ENCODE results near the gene TEPSIN.

DNA sequence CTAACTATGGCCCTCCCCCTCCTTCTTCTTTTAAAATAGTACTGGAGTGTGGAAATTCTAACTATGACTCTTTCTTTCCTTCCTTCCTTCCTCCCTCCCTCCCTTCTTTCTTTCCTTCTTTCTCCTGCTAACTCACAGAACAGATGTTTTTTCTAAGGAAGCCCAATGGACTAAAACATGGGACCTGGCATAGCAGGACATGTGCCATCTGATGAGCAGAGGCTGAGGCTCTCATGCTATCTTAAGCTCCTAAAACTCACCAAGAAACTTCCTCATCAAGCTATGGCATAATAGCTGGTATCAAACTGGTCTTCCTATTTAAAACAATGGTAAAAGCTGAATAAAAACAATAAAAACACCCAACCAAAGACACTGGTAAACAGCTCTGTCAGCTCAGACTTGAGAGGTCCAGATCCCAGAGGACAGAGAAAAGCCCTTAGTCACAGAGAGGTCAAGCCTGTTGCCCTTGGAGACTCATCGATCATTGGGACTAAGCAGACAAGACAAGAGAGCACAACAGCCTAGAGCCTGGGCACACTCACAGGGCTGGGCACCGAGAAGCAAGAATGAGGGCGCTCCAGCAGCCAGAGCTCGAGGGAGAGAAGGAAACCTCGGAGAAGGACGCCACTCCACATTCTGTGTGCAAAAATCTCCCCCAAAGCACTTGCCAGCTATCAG lies 28.7 kb upstream of the TEPSIN start:
- TF ChIP-seq POLR2A (IDR thresholded peaks at IDR 0.05; ENCODE audit: low read depth, low read length) (no peak), EZH2 (IDR thresholded peaks at IDR 0.05; ENCODE audit: borderline replicate concordance, low read depth, low read length, severe bottlenecking) (no peak), FOS (IDR thresholded peaks at IDR 0.05; ENCODE audit: borderline replicate concordance, insufficient read depth, low read length) (no peak), POLR2AphosphoS5 (IDR thresholded peaks at IDR 0.05; ENCODE audit: insufficient read depth, low read depth, low read length) (no peak)
- TF ChIP-seq, protein P1, sequence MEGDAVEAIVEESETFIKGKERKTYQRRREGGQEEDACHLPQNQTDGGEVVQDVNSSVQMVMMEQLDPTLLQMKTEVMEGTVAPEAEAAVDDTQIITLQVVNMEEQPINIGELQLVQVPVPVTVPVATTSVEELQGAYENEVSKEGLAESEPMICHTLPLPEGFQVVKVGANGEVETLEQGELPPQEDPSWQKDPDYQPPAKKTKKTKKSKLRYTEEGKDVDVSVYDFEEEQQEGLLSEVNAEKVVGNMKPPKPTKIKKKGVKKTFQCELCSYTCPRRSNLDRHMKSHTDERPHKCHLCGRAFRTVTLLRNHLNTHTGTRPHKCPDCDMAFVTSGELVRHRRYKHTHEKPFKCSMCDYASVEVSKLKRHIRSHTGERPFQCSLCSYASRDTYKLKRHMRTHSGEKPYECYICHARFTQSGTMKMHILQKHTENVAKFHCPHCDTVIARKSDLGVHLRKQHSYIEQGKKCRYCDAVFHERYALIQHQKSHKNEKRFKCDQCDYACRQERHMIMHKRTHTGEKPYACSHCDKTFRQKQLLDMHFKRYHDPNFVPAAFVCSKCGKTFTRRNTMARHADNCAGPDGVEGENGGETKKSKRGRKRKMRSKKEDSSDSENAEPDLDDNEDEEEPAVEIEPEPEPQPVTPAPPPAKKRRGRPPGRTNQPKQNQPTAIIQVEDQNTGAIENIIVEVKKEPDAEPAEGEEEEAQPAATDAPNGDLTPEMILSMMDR (IDR thresholded peaks at IDR 0.05; ENCODE audit: extremely low read depth in 1 of 2, insufficient read depth in 1 of 2, low read depth in 1 of 2, low read length in 2 of 2), result no peak

Data from endothelial cell of umbilical vein (primary cell).